WI38 (cell line): Measurements from ENCODE around the gene ERN1.
"Not testable (repeated sequence)": the region's sequence is repeated elsewhere in the genome, so short reads cannot be mapped to it uniquely, and the experiment has no call there.

Experiments
- H3K4me3 ChIP-seq: 2 replicates; pipeline ENCODE4 v1.5.1; 2011; ENCODE audit warnings: low read depth, mild to moderate bottlenecking, control low read depth, low read length
- TF ChIP-seq, protein P1 (sequence below): IDR thresholded peaks from 2 replicates; pipeline ENCODE4 v1.5.1; 2012; ENCODE audit warnings: low read depth, mild to moderate bottlenecking, control low read depth, low read length

The ERN1 gene

DNA sequence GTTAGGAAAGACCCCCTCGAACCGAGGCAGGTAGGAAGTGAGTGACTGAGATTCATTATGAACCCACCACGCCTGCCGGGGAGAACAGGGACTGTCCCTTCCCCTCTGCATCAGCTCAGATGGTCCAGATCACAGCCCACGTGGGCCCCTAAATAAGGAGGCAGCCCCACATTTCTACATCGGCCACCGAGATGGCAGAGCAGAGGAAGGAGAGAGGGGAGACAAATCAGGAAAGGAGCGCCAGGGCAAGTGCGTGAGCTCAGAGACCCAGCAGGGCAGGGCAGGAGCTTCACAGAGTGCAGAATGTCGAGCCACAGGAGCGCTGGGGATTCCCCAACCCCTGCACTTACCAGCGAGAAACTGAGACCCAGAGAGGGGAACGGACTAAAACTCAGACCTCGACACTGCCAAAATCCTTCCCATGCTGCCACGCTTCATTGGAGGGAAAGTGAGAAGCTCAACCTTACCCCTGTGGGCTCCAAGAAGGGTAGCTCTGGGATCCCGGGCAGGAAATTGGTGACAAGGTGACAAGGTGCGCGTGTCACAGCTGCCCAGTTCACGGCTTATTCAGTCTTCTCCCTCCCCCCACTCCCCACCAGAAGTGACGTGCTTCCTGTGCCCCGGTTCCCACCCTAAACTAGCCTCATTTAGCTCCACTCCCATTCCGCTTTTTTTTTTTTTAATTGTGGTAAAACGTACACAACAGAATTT, 109.7 kb downstream of the ERN1 start, which contains the start of gene ICAM2:
TSS of gene ICAM2 (minus strand) at position 578 of the 711 bp plus-strand sequence. CDS start 13,942 bp downstream, outside the sequence.
- H3K4me3 ChIP-seq = no peak within 1 kb of the TSS
- TF ChIP-seq, protein P1, sequence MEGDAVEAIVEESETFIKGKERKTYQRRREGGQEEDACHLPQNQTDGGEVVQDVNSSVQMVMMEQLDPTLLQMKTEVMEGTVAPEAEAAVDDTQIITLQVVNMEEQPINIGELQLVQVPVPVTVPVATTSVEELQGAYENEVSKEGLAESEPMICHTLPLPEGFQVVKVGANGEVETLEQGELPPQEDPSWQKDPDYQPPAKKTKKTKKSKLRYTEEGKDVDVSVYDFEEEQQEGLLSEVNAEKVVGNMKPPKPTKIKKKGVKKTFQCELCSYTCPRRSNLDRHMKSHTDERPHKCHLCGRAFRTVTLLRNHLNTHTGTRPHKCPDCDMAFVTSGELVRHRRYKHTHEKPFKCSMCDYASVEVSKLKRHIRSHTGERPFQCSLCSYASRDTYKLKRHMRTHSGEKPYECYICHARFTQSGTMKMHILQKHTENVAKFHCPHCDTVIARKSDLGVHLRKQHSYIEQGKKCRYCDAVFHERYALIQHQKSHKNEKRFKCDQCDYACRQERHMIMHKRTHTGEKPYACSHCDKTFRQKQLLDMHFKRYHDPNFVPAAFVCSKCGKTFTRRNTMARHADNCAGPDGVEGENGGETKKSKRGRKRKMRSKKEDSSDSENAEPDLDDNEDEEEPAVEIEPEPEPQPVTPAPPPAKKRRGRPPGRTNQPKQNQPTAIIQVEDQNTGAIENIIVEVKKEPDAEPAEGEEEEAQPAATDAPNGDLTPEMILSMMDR = no peak

DNA sequence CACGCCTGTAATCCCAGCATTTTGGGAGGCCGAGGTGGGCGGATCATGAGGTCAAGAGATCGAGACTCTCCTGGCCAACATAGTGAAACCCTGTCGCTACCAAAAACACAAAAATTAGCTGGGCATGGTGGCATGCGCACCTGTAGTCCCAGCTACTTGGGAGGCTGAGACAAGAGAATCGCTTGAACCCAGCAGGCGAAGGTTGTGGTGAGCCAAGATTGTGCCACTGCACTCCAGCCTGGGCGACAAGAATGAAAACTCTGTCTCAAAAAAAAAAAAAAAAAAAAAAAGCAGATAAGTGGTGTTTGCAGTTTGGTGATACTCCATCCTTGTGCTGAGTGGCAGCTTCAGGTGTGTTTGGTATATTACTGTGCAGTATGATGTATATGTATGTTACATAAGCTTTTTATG, 110.4 kb downstream of the ERN1 start:
- not testable (repeated sequence) for H3K4me3 ChIP-seq

DNA sequence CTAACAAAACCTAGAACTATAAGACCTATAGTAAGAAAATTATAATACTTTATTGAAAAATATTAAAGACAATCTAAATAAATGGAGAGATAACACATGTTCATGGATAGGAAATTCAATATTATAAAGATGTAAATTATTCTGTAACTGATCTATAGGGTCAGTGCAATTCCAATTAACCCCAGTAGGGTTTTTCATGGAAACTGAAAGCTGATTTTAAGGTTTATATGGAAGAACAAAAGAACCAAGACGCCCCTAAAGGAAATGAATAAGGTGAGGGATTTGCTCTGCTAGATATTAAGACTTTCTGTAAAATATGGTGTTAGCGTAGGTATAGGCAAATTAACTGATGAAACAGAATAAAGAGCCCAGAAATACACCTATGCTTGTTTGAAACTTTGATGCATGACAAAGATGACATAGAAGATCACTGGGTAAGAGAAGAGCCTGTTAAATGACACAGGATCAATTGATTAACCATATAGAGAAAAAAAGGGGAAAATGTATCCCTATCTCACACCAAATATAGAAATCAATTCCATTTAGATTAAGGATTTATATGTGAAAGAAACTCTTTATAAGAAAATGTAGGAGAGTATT, 112.5 kb downstream of the ERN1 start:
- no peak overlapping the region for H3K4me3 ChIP-seq
- TF ChIP-seq, protein P1 = peak; percentile 5; the same call in 1 of the 2 replicates

DNA sequence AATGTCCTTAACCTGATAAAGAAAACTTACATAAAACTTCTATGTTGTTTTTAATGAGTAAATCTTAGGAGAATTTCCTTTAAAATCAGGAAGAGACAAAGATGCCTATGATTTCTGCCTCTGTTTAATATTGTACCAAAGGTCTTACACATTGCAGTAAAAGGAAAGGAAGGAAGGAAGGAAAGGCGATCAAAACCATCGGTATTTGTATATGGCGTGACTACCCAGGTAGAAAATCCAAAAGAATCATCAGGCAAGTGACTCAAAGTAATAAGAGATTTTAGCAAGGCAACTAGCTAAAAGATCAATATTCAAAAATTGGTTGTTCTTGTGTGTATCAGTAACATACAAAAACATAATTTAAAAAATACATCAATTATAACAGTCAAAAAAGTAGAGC, 113.0 kb downstream of the ERN1 start:
- no peak overlapping the region for H3K4me3 ChIP-seq
- TF ChIP-seq, protein P1 = no peak

DNA sequence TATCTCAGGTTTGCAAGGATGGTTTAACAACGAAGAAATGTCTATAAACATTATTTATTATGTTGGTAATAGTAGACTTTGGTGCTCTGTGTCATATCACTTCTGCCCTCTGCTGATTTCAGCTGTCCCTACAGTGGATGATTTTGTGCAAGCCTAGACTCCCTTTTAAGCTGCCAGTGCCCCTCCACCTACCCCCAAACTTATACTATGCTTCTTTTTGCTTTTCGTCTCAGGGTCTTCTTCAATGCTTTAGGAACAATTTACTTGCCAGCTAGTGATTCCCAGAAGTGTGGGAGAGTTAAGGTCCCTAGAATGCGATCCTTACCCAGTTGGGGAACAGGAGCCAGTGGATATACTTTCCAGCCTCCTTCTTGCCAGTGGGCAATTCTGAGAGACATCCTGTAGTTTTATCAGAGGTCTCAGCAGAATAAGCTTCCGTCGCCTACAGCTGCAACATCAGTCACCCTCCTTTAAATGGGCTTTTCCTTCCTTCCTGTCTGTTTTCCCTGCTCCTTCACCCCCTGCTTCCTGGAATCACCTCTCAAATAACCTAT, 113.6 kb downstream of the ERN1 start:
- TF ChIP-seq, protein P1 = no peak
- no peak overlapping the region for H3K4me3 ChIP-seq

DNA sequence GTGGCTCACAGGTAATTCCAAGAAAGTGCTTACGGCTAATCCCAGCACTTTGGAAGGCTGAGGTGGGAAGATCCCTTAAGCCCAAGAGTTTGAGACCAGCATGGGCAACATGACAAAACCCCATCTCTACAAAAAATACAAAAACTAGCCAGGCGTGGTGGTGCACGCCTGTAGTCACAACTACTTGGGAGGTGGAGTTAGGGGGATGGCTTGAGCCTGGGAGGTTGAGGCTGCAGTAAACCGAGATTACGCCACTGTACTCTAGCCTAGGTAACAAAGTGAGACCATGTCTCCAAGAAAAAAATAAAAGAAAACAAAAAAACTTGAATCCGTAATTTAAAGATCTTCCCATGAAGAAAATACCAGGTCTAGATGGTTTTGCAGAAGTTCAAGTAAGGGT, 114.5 kb downstream of the ERN1 start:
- H3K4me3 ChIP-seq = no peak overlapping the region
- TF ChIP-seq, protein P1 = no peak

DNA sequence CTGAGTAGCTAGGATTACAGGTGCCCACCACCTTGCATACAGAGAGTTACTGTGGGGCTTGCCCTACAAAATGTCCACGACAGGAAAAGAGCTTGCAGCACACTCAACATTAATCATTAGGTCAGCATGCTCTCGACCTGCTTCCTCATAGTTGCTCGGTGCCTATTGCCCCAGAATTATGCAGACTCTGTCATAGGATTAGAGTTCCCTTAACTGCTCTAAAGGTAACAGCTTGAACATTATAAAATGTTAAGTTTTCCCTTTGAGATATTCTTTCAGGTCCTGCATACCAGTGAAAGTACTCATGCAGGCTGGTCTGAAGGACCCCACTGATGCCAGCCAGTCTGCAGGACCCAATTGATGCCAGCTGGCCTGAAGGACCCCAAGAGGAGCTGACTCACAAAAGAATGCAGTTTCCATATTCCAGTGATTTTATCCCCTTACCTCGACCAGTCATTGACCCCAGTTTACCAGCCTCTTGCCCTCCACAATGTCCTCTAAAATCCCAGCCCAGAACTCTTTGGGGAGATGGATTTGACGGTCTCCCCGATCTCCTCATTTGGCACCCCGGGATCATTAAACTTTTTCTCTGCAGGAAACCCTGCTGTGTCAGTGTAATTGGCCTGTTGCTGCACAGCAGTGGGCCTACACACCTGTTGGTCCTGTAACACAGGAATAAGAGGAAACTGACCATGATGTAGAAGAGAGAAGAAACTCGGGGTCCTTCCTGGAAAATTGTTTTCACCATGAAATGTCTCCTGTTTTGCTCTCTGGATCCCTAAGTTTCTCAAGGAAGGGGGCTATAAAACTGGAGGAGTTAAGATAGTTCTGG, 120.2 kb downstream of the ERN1 start:
- no peak overlapping the region for H3K4me3 ChIP-seq
- TF ChIP-seq, protein P1 = no peak
